A549 treated with AZD2906 at 1 μM for 4 hours (cell line): Measurements from ENCODE around the gene PIP4K2B. TPM values are rescaled to one million over a fixed set of nuclear protein-coding genes. Genes with fewer than 3 reads are reported as not detected.

ENCODE experiments used
- total RNA-seq: library from RNA; stranded (reverse); fragments of 200-300 nt; extraction: Qiagen RNA extraction; gene quantifications from 5 replicates; pipeline ENCODE4 v1.2.3, GENCODE V29; 2022

PIP4K2B gene
- total RNA-seq = 37.9 to 41.0 TPM (median 38.2 TPM) in 5 replicates

DNA sequence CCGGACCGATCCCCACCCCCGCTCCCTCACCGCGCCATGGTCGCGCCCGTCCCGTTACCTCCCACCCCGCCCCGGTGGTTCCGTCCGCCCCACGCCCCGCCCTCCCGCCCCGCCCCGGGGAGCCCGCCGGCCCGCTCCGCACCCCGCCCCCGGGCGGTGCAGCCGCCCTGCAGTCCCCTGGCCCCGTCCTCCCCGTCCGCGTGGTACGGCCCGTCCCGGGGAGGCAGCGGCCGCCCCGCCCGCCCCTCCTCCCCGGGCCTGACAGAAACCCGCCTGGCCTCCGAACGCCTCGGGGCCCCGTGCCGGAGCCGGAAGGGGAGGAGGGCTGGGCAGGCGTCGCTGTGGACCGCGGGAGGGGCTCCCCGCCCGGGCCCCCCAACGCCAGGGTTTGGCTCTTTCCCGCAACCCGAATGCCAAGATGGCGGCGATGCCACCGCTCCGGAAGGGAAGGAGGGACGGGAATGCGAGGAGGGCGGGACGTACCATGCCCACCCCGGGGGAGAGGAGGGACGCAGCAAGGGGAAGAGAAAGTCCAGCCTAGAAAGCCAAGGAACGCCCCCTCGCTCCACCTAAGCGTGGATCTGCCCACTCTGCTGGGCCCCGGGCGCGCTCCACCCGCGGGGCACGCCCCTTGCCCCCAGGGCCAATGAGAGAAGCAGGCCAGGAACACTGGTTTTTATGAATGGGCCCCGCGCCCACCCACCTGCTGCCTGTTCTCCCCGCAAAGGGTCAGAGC, at the start of gene PIP4K2B:
Gene PIP4K2B (minus strand): TSS at position 56 of the 736 bp plus-strand sequence. CDS start 132 bp downstream, outside the sequence.

DNA sequence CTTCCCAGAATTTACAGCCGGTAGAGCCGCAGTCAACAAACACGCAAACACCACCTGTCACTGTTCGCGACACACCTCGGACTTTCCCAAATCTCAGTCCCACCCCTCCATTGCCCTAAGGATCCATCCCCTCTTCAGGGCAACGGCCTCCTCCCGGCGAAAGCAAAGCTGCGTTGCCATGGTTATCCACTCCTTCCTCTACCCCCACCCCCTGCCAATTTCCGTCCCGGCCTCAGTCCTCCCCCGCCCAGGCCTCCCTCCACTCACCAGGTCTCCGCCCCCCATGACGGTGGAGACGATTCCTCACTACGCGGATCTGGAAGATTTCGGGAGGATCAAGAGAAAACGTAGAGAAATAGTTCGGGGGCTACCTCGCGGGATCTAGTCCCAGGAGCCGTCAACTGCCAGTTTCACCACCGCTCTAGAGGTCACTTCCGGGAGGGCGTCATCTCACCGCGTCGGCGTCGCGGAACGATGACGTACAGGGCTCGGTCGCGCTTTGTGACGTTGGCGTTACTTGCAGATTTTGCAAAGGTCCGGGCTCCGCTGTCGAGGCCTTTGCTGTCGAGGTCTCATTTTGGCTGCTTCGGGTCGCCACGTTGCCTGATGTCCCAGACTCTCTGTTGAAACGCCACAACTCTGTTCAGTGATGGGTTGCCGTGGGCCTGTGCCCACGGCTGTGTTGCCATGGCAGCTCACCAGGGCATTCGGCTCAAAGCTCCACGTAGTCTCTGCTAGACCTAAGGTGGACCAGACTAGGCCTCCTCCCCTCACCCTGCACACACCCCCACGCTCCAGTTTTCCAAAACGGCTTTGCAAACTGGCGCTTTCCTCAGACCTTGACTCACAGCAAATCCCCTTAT, 25.8 kb upstream of the PIP4K2B start, which contains the start of gene CWC25:
Gene CWC25 (minus strand): TSS at position 423 of the 863 bp plus-strand sequence. CDS start 138 bp downstream, at position 285.

DNA sequence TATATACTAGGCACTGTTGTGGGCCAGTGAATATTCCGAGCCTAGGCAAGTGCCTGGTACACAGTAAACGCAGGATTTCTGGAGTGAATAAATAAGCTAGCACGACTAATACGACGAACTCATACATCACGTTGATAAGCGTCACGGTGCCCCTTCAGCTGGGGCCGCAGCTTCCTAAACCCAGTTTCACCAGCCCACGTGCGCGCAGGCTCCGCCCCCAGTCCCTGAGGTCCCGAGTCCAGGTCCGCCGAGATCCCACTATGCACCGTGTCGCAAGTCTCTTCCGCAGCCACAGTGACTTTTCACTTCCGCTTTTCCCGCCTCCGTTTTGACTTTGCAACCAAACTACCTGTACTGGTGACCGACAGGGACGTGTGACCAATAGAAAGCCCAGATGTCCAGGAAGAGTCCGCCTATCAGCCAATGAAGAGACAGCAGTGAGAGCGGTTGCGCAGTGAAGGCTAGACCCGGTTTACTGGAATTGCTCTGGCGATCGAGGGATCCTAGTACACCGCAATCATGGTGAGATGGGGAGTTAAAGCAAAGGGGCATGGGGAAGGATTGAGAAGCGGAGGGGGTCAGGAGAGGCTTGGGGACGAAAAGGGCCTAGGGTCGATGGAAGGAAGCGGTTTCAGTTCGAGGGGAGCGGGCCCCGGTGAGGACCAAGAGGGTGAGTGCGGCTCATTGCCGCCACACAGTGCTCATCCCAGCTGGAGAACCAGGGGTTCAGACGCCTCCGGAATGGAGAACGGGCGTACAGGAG, 46.9 kb downstream of the PIP4K2B start, which contains the start of gene PSMB3:
Gene PSMB3 (plus strand): TSS at position 434 of the 763 bp plus-strand sequence. CDS start 86 bp downstream, at position 520.

DNA sequence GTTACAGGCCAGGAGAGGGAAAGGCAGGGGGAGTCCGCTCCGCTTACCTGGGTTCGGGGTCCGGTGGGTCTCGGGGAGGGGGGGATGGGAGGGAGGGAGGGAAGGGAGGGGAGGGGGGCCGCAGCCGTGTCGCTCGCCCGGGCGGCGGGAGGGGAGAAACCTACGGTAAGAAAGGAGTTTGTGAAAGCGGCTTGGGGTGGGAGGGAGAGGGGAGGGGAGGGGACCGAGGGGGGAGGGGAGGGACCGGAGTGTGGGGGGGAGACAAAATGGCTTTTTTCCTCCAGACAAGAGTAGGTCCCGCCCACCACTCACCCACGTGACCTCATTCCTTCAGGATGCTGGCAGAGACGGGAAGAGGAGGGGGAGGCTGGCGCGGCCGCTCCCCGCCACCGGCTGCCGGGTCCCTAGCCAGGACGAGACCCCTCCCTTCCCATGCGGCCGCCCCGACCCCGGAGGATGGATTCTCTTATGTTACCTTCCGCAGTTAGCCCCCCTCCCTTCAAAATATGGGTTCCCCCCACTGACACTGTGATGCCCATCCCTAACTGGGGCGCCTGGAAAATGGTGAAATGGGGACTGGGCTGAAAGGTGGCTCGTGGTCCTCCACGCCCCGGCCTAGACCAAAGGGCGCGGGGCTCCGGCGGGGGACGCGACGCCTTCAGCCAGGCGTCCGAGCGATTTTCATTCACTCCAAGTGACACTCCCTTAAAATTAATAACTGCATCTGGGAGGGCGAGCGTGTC, 51.0 kb downstream of the PIP4K2B start, which contains the start of gene PCGF2:
Gene PCGF2 (minus strand): TSS at position 188 of the 743 bp plus-strand sequence. CDS start 7,934 bp downstream, outside the sequence.

DNA sequence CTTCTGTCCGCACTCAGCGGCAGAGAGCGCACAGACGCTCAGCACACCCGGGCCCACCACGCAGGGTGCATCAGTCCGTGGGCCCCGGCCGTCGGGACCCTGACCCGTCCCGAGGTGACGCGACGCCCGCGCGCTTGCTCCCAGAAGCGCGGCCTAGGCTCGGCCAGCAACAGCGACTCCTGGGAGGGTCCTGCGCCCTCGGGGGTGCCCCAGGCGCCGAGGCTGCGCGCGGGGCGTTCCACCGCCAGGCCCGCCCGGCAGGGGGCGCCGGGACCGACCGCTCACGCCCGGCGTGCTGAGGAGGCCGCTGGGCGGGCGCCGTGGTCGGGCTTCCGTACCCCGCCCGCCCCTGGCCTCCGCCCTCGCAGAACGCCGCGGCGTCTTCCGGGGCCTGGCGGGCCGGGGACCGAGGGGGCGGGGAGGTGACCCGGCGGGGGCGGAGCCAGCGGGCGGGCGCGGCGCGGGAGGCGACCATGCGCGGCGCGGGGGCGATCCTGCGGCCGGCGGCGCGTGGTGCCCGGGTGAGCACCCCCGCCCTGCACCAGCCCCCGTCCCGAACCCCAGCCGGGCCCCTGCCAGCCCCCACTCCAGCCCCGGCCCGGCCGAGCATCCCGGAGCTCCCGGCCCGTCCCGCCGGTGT, 69.3 kb downstream of the PIP4K2B start, which contains the start of gene CISD3:
Gene CISD3 (plus strand): TSS at position 456 of the 640 bp plus-strand sequence. CDS start 18 bp downstream, at position 474.

Other genes with a start within 250 kb of the PIP4K2B start
- 1.3 to 3.5 TPM (median 2.6 TPM) in 5 replicates for gene SRCIN1, start 193.6 kb downstream of the PIP4K2B start, total RNA-seq
- gene EPOP, start 124.6 kb downstream of the PIP4K2B start, total RNA-seq = 9.7 to 12.9 TPM (median 12.0 TPM) in 5 replicates
- 23.4 to 30.4 TPM (median 25.0 TPM) in 5 replicates for gene MLLT6, start 94.3 kb downstream of the PIP4K2B start, total RNA-seq
- 43.2 to 102 TPM (median 95.5 TPM) in 5 replicates for gene CISD3, start 69.2 kb downstream of the PIP4K2B start, total RNA-seq
- gene PCGF2, start 51.2 kb downstream of the PIP4K2B start, total RNA-seq = 32.8 to 60.3 TPM (median 58.9 TPM) in 5 replicates
- 343 to 455 TPM (median 427 TPM) in 5 replicates for gene PSMB3, start 46.8 kb downstream of the PIP4K2B start, total RNA-seq
- 20.1 to 27.4 TPM (median 21.2 TPM) in 5 replicates for gene CWC25, start 25.8 kb upstream of the PIP4K2B start, total RNA-seq
- gene RPL23, start 54.2 kb upstream of the PIP4K2B start, total RNA-seq = 2,603 to 2,797 TPM (median 2,659 TPM) in 5 replicates
- gene LASP1, start 70.5 kb upstream of the PIP4K2B start, total RNA-seq = 239 to 256 TPM (median 252 TPM) in 5 replicates
- gene FBXO47, start 167.8 kb upstream of the PIP4K2B start, total RNA-seq = 0.02 TPM in 1 of 5 replicates, not detected in the others